ENCODE data around the gene SBF2. TPM values are rescaled to one million over a fixed set of nuclear protein-coding genes. Genes with fewer than 3 reads are reported as not detected.

SBF2 gene
- total and polyA plus RNA-seq, 2 of the 13 experiments (the other 11 are each of a cell fraction or from before 2014, with no cell fraction given): 24.0 to 45.8 TPM

DNA sequence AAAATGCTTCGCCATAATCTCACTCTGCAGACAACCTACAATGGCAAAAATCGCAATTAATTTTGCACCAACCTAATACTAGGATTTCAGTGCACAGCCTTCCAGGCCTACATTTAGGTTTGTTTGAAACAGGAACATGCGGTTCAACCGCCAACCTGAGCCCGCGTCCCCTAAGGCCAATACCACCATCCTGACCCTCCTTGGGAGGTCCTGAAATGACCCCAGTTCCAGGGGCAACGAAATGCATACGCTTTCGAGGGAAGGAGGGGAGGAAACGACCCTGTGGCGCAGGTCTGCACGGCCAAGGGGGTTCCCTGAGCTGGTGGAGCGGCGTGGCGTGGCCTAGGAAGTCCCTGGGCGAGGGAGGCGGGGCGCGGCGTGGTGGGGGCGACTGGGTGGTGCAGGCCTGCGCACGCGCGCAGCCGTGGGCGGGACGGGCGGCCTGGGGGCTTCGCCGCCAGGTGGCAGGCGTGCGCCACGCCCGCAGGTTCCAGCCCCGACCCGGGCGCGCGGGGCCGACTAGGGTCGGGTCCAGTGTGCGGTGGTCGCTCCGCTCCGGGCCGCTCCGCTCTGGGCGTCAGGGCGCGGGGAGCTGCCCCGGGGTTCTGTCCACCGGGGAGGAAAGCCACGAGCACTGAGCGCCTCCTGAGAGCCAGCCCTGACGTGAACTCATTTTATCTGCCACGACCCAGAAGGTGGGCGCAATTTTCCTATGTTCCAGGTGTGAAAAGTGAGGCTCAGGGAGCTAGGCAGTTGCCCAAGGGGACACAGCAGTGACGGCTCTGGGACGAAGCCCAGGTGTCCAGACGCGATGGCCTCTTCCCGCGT lies 536.0 kb downstream of the SBF2 start (continued):
- TF ChIP-seq NONO (IDR thresholded peaks at IDR 0.05) (no peak), NONO (CRISPR knock-in tag; conservative IDR thresholded peaks at IDR 0.05) (0 out of 2 replicates have a peak, but pooled peaks have one; percentile 67), RAD21 (CRISPR knock-in tag; IDR thresholded peaks at IDR 0.05) (peak; percentile 98), ZC3H4 (CRISPR knock-in tag; IDR thresholded peaks at IDR 0.05; ENCODE audit: borderline replicate concordance) (no peak), AGO1 (IDR thresholded peaks at IDR 0.05; ENCODE audit: low read depth, low read length, poor library complexity, severe bottlenecking) (no peak), NFYB (CRISPR knock-in tag; IDR thresholded peaks at IDR 0.05) (no peak), ZFYVE20 (CRISPR knock-in tag; IDR thresholded peaks at IDR 0.05; ENCODE audit: borderline replicate concordance, low read depth) (0 out of 2 replicates have a peak, but pooled peaks have one; percentile 31), PHF5A (CRISPR knock-in tag; IDR thresholded peaks at IDR 0.05; ENCODE audit: low read depth, unreplicated experiment) (no peak), PRPF4 (IDR thresholded peaks at IDR 0.05; ENCODE audit: low read depth, low read length, poor library complexity, severe bottlenecking) (no peak), GATAD1 (CRISPR knock-in tag; IDR thresholded peaks at IDR 0.05) (0 out of 2 replicates have a peak, but pooled peaks have one; percentile 6), NR3C1 (CRISPR knock-in tag; IDR thresholded peaks at IDR 0.05) (no peak), MBD4 (IDR thresholded peaks at IDR 0.05; ENCODE audit: borderline replicate concordance, low read length) (no peak), KLF15 (CRISPR knock-in tag; IDR thresholded peaks at IDR 0.05; ENCODE audit: borderline replicate concordance) (no peak), ZBTB38 (CRISPR knock-in tag; IDR thresholded peaks at IDR 0.05) (no peak), ZSCAN22 (CRISPR knock-in tag; IDR thresholded peaks at IDR 0.05) (no peak), TBL1XR1 (IDR thresholded peaks at IDR 0.05; ENCODE audit: borderline replicate concordance, low read length, partially characterized antibody) (no peak), HMG20A (CRISPR knock-in tag; IDR thresholded peaks at IDR 0.05; ENCODE audit: borderline replicate concordance) (no peak), NR2C2 (CRISPR knock-in tag; IDR thresholded peaks at IDR 0.05; ENCODE audit: borderline replicate concordance) (peak; percentile 25; the same call in 1 of the 2 replicates), ZNF660 (CRISPR knock-in tag; IDR thresholded peaks at IDR 0.05; ENCODE audit: borderline replicate concordance, low read depth) (no peak), SRSF9 (IDR thresholded peaks at IDR 0.05; ENCODE audit: borderline replicate concordance, insufficient read depth, low read depth, low read length, poor library complexity, severe bottlenecking) (no peak), KAT7 (CRISPR knock-in tag; IDR thresholded peaks at IDR 0.05; ENCODE audit: borderline replicate concordance) (no peak), CHD4 (IDR thresholded peaks at IDR 0.05; ENCODE audit: borderline replicate concordance, low read length) (no peak), ZNF331 (CRISPR knock-in tag; IDR thresholded peaks at IDR 0.05) (peak; percentile 23; the same call in 1 of the 2 replicates), ZNF747 (CRISPR knock-in tag; IDR thresholded peaks at IDR 0.05; ENCODE audit: borderline replicate concordance) (peak; percentile 24; the same call in 1 of the 2 replicates)
- TF ChIP-seq, protein P1, sequence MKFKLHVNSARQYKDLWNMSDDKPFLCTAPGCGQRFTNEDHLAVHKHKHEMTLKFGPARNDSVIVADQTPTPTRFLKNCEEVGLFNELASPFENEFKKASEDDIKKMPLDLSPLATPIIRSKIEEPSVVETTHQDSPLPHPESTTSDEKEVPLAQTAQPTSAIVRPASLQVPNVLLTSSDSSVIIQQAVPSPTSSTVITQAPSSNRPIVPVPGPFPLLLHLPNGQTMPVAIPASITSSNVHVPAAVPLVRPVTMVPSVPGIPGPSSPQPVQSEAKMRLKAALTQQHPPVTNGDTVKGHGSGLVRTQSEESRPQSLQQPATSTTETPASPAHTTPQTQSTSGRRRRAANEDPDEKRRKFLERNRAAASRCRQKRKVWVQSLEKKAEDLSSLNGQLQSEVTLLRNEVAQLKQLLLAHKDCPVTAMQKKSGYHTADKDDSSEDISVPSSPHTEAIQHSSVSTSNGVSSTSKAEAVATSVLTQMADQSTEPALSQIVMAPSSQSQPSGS (CRISPR knock-in tag; IDR thresholded peaks at IDR 0.05): no peak
- TF ChIP-seq, protein P2, sequence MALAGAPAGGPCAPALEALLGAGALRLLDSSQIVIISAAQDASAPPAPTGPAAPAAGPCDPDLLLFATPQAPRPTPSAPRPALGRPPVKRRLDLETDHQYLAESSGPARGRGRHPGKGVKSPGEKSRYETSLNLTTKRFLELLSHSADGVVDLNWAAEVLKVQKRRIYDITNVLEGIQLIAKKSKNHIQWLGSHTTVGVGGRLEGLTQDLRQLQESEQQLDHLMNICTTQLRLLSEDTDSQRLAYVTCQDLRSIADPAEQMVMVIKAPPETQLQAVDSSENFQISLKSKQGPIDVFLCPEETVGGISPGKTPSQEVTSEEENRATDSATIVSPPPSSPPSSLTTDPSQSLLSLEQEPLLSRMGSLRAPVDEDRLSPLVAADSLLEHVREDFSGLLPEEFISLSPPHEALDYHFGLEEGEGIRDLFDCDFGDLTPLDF (CRISPR knock-in tag; IDR thresholded peaks at IDR 0.05): peak; percentile 56; the same call in 1 of the 2 replicates
- TF ChIP-seq, protein P3, sequence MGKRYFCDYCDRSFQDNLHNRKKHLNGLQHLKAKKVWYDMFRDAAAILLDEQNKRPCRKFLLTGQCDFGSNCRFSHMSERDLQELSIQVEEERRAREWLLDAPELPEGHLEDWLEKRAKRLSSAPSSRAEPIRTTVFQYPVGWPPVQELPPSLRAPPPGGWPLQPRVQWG (CRISPR knock-in tag; IDR thresholded peaks at IDR 0.05; ENCODE audit: borderline replicate concordance, low read depth): 0 out of 2 replicates have a peak, but pooled peaks have one; percentile 78
